NCI-H748 treated with DMSO at 0.1 percent for 48 hours (cell line): ENCODE measurements around the gene ZNF445.
"Not testable (repeated sequence)": the region's sequence is repeated elsewhere in the genome, so short reads cannot be mapped to it uniquely, and the experiment has no call there.

ENCODE experiments used
- DNase-seq: peaks from one replicate; lab custom pipeline; 2025; lab: John Stamatoyannopoulos, UW

The ZNF445 gene

DNA sequence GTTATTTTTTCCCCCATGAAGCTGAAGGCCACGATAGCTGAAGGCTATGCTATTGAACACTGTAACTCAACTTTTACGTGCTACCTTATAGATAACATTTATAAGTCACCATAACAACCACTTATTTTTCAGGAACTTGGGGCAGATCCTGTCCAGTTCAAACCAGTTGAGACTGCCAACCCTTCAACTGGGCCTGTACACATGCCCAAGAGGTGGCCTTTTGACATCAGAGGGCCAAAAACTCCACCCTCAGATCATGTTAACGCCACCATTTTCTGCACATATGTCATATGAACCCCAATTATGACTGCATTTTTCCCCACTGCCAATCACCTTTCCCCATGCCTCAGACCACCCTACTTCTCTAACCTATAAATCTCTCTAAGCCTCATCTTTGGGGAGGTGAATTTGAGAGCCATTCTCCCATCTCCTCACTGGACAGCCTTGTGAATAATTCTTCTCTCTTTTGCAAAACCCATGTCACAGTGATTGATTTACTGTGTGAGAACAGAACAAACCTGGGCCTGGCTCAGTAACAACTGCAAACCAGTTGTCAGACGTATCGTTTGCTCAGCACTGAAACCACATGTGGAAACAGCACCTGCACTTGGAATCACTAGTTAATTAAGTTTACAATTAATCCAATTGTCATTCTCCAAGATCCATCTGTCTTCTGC is 42.5 kb downstream of the ZNF445 start:
- DNase-seq = no peak

DNA sequence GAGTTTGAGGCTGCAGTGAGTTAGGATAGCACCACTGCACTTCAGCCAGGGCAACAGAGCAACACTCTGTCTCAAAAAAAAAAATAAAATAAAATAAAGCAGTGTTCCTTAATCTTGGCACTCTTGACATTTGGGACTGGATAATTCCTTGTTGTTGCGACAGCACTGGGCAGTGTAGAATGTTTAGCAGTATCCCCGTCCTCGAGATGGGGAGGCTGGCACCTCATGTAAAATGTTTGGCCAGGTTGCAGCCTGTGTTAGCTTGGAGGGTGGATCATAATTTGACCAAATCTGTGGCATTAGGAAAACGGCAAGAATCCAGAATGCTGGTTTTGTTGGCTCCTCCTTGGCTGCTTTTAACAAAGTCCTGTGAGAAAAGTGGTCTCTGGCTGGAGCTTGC is 47.0 kb downstream of the ZNF445 start:
- DNase-seq = no peak

DNA sequence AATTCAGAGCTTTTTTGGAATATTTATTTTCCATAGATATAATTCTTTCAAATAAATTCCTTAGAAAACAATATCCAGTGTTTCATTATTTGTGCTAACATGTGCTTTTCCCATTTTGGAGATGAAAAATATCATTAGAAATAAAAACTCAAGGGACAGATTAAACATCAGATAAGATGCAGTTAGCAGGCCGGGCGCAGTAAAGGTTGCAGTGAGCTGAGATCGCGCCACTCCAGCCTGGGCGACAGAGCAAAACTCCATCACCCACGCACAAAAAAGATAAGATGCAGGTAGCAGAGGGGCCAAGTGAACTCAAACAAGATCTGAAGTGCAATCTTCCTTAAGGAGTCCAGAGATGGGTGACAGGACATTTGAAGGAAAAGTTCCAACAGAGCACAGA is 48.0 kb downstream of the ZNF445 start:
- no peak for DNase-seq

DNA sequence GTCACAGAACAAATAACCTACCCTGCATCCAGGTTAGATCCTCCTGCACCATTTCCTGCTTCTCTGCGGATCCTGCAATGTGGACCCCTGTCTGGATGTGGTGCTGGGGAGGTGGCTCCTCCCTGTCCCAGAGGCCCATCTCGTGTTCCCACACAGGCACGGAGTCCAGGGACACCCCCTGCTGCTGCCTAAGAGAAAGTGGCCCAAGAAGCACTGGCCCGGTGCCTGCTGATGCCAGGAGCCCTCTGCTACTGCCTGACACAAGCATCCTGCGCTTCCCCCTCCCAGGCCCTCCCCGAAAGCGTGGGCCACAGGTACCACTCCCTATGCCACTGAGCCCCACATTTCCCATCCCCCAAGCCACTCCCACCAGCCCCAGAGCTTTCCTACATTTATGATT is 48.6 kb downstream of the ZNF445 start:
- DNase-seq = no peak

DNA sequence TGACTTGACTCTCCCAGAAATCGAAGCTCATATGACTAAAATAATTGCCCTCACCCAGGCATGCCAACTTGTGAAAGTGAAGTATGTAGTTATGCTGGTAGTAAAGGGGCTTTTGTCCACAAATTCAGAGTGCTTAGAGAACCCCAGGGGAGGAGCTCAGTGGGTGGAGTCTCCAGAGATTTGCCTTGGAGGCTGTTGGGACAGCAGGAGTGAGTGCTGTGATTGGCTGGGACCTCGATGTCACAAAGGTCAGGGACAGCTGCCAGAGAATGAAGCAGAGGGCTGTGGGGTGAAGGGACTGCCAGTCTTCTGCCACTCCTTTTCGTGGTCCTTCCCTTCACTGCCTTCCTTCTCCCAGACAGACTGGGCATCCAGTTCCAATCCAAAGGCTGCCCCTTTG is 49.8 kb downstream of the ZNF445 start:
- no peak for DNase-seq

DNA sequence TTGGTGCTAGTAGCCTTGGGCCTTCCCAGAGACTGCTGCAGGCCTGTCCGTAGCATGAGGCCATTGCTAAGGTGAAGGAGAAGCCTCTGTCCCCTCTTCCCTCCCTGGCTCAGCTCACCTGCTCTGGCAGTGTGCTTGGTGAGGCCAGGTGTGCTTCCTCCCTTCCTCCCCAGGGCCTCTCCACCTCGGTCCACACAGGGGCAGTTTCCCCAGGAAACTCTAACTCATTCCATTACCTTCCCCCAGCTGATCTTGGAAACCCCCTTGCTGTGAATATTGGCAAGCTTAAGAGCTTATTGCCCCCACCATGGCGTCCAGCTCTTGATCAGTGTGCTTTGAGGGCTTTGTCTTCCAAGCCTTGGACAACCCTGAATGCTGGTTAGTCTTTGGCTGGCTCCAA is 52.7 kb downstream of the ZNF445 start:
- no peak for DNase-seq

DNA sequence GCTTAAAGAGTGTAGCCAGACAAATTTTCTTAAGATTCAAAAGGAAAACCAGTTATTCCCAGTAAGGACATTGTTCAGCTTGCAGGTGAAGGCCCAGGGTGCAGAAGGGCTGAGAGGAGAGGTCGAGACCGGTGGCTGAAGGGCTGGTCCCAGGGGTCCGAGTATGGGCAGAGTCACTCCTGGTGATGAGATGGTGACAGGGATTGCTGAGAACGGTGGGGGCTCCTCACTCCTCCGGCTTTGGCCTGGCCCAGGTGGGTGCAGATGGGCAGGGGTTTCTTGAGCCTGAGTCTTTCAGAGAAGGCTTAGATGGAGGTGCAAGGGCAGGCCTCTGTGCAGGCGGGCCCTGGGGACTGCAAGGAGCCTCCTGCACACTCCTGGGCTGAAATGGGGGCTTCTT is 56.2 kb downstream of the ZNF445 start:
- DNase-seq = no peak

DNA sequence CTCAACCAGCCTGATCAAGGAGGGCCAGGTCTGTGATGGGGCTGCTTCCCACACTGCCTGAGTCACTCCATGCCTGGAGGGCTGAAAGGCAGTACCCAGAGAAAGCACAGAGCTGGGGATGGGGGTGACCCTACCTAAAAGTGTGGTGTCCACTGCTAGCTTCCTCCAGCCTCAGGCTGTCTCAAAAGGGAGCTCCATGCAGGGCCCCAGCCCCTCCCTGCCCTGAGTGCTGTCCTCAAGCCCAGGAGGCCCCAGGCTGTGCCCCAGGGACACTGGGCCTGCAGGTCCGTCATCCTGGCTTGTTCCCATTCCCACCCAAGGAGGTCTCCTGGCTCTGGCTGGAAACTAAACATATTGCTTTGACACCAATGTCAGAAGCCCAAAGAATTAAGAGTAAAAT is 56.8 kb downstream of the ZNF445 start:
- no peak for DNase-seq

DNA sequence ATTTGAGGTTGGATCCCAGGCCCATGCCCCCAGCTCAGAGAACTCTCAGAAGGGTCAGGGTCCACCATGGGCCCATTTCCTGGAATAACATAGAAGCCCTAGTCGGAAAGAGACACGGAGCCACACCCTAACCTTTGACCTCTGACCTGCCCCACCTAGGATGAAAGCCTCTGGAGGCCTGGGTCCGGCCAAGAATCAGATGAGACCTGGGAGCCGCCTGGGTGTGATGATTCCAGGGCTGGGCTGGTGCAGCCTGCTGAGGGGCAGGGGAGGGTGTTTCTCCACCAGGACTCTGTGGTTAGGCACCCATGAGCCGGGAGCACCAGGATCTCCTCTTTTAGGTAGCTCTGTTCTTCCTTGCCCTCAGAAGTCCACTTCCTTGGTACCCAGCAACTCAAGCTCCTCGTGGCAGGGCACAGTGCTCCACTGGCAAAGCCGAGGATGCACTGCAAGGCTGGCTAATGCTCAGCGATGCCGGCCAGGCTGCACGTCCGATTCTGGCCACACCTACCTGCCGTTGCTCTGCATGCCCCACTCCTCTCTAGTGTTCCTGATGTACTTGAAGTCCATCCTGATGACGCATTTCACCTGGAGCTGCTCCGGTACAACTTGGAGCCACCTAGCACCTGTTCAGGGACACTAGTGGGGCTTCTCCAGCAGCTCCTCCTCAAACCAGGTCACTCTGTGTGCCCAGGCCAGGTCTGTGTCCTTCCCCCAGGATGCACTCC is 57.4 kb downstream of the ZNF445 start:
- DNase-seq = no peak

DNA sequence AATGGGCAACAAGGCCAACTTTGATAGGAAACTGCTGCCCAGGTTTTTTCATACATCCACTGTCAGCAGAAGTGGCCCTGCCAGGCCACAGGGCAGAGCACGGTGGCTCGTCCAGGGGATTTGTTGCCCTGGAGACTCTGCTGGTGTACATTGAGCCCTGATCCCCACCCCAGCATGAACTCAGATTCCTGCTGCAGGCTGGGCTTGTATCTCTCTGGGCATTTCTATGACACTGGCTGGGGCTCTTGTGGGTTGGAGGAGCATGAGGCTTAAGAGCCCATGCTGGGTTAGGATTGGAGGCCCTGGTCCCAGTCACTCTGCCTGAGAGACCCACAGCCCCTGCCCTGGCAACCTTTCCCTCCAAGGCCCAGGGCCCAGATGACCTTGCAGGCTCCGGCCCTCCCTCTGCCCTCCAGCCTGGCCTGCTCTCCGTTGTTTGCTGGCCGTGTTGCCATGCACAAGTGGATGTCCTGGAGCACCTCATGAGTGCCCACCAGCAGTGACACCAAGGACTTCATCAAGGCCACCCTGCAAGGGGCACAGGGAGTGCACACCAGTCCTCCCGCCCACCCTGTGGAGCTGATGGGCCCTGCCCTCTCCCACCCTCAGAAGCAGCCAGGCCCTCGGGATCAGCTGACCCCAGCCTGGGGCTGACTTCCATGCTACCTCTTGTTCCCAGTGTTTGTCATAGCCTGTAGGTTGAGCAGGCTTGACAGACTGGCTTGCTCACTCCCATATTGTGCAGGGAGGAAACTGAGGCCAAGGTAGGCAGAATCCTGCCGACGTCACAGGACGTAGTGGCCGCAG is 58.2 kb downstream of the ZNF445 start:
- no peak for DNase-seq

DNA sequence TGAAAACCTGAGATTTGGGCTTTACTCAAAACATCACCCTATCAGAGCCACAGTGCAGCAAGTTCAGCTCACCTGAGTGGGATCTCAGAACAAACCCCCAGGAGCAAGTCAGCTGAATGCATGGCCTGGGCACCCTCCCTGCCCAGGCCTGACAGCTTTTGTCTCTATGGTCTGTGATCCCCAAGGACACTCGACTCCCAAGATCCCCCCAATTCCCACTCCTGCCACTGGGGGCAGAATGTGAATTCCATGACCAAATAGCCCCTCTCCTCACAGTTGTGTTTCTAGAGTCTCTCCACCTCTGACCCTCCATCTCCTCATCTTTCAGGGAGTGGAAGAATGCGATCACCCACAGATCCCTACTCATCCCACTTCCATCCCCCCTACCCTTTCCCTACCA is 58.9 kb downstream of the ZNF445 start:
- no peak for DNase-seq

DNA sequence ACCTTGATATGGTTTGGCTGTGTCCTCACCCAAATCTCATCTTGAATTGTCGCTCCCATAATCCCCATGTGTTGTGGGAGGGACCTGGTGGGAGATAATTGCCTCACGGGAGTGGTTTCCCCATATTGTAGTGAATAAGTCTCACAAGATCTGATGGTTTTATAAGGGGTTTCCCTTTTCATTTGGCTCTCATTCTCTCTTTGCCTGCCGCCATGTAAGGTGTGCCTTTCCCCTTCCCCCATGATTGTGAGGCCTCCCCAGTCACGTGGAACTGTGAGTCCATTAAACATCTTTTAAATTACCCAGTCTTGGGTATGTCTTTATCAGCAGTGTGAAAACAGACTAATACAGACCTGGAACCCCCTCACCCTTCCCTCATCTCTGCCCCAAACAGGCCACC is 59.4 kb downstream of the ZNF445 start:
- DNase-seq = not testable (repeated sequence)

DNA sequence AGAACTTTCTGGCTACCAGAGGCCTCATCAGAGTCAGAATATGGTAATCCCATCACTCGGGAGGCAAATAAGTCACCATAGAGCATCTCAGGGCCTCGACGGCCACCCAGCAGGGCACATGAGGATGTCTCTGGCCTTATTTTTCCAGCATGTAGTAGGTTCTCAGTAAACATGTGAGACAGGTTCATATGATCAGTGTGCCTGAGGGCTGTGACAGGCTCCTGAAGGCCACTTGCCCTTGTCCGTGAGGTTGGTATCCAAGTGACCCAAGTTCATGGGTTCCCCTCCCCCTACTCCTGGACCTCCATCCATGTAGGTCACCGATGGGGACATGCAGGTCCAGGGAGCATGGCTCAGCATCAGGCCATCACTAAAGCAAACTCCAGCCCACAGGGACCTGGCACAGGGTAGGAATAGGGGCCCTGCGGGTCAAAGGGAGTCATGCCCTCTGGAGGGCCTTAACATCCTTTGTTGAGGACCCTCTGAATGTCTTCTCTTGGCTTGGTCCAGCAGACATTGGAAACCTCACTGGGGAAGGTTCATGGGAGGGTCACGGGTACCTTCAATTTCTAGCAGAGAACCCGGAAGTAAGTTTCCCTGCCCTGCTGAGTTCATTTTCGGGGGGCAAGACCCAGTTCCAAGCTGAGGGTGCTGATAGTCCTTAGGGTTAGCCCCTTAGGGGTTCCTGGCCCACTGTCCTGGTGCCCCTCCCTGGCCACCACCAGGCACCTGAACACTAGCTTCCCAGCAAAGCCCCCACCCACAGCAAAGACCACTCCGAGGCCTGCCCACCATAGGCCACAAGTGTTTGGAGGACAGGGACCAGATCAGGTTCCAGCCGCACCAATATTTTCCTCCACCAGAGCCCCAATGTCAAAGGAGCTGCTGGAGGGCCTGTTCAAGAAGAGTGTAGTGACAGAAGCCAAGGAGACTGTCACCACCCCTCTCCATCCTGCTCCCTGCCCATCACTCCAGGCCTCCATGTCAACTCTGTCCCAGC is 61.1 kb downstream of the ZNF445 start:
- DNase-seq = no peak

DNA sequence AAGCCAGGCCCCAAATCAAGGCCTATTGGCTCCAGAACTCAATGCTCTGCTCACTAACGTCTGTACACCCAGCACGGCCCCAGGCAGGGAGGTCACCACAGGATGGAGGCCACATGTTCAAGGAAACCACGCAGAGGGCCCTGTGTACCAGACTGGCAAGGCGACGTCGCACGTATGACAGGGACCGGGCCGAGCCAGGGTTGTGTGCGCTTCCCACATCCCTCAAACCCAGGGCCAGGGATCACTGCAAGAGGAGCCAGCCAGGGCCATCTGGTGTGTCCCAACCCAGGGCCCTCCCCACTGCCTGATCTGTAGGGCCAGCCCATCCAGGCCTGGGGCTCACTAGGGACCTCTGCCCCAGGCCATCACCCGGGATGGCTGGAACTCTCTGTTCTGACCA is 62.0 kb downstream of the ZNF445 start:
- DNase-seq = no peak

DNA sequence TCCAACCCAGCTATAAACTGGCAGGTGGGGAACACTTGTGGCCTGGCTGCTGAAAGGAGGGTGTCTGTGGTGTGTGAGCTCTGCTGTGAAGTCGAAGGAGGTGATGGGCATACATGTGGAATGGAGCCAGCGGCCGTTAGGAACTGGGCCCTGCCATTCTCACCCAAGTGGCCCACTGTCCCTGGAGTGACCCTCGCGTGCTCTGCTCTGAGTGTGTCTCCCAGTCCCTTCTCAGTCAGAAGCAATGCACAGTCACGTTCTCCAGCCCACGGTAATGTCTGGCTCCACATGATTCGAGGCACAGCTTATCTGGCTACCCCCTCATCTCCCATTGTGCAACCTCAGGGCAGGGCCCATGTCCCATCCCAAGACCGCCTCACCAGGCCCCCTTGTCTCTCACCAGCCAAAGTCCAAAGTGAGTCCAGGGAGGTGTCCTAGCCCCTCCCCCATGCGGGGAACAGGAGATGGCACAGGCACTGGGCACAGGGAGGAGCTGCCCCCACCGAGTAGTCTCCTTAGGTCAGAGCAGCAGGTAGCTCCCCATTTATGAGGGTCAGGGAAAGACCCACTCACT is 62.9 kb downstream of the ZNF445 start:
- DNase-seq = no peak

DNA sequence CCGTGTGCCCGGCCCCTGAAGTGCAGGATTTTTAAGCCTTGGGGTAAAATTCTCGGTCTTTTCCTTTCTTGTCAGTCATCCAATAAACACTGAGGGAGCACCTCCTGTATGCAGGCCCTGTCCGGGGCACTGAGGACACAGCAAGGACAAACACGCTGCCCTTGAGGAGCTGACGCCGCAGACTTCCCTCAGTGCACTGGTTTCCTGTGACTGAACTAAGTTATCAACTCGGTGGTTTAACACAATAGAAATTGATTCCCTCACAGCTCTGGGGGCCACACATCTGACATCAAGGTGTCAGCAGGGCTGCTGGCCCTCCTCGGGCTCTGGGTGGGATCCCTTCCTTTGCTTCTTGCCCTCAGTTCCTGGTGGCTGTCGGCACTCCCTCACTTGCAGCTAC is 65.1 kb downstream of the ZNF445 start:
- no peak for DNase-seq

DNA sequence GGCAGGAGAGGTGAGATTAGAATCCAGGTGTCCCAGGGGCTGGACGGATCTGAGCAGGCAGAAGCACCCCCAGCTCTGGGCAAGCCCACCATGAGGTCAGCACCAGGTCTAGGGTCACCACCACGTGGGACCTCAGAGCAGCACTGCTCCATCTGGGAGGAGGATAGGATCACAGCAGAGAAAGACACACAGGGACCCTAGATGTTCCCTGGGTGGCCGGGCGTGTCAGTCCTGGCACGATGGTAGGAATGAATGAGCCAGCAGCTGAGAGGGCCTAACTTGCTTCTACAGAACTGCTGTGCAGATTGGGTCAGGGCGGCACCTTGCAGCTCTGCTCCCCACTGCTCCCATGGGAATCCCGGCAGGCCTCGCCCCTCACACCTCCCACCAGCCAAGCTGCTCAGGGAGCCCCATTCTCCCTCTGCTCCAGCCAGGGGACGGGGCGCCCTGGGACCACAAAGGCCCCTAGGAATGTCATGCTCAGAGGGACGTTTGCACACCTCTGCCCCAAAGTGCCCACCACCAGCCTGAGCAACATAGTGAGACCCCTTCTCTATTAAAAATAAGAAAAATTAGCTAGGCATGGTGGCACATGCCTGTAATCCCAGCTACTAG is 66.3 kb downstream of the ZNF445 start:
- no peak for DNase-seq

DNA sequence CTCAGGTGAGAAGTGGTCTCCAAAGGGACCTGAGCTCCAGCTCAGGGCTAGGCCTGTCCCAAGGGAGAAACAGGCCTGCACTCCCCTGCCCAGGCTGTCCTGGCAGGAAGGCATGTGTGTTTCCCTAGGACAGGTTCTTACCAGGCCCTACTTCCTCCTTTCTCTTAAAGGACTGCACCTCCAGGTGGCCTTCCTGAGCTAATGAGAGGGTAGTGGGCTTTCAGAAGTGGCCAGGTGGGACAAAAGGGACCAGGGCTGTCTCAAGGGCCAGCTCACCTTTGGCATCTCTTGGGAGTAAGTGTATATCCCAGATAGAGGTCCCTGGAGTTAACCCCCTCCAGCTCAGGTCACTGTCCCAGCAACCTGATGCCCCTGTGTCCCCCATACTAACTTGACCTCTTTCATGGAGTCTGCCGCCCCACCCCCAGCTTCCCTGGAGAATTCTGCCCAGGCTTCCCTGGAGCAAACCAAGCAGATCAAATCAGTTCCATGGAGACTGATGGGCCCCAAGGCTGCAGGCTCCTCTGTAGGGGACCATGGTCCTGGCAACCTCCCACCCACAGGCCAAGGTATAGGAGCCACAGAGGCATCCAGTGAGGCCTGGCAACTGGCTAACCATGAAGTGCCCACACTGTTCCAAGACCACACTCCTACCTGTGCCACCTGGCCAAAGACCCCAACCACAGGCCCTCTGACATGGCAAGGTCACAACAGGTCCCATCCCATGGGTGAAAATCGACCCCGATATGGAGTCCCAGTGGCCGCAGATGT is 67.6 kb downstream of the ZNF445 start:
- DNase-seq = no peak

DNA sequence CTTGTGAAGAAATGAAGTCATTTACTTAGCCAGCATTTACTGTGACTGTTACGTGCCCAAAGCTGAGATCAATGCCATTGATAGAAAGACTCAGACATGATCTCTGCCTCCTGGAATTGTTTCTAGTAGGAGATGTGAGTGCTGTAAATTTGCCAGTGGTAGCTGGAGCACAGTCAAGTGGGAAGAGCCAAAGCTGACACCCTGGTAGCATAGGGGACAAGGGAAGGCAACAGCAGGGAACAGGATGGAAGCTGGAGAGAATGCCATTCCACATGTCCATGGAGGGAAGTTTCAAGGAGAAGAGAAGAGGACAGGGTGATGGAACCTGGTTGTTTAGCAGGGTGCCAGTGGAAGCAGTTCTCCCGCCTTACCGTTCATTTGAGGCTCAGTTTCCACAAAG is 74.9 kb downstream of the ZNF445 start:
- DNase-seq = no peak

DNA sequence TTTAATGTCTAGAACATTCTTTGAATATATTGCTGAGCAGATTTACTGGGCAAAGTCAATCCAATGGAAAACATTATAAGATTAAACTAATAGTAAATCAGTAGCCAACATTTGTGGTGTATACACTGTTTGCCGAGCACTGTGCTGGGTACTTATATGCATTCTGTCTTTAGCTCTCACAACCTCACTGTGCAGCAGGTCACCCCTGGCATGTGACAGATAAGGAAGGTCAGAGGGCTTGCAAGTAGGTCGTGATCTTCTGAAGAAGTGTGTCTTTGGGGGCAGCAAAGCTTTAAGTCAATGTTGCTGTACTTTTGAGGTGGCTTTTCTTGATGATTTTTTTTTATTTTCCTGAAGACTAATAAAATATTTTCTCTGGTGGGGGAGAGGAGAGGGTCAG is 76.7 kb downstream of the ZNF445 start:
- no peak for DNase-seq
